DMS114 treated with DMSO at 0.1 percent for 48 hours (cell line): ENCODE measurements around the gene ONECUT3.
"Not testable (repeated sequence)": the region's sequence is repeated elsewhere in the genome, so short reads cannot be mapped to it uniquely, and the experiment has no call there.

ENCODE experiments used
- DNase-seq: peaks from one replicate; lab custom pipeline; 2025; ENCODE audit not compliant: unreplicated experiment; lab: John Stamatoyannopoulos, UW

ONECUT3 gene

GRCh38 chr19:1755467-1756171 lies 2.3 kb downstream of the ONECUT3 start:
- no peak for DNase-seq

GRCh38 chr19:1756264-1756663 lies 3.0 kb downstream of the ONECUT3 start:
- no peak for DNase-seq

GRCh38 chr19:1756705-1757465 lies 3.6 kb downstream of the ONECUT3 start:
- no peak for DNase-seq

- DNase-seq, result no peak
Observed at GRCh38 chr19:1757468-1758230, 4.3 kb downstream of the ONECUT3 start.

GRCh38 chr19:1758231-1758577 lies 4.9 kb downstream of the ONECUT3 start:
- no peak for DNase-seq

GRCh38 chr19:1758959-1759903 lies 5.9 kb downstream of the ONECUT3 start:
- no peak for DNase-seq

- no peak for DNase-seq
Observed at GRCh38 chr19:1760020-1760419, 6.7 kb downstream of the ONECUT3 start.

GRCh38 chr19:1760786-1761527 lies 7.7 kb downstream of the ONECUT3 start:
- DNase-seq, result not testable (repeated sequence)

GRCh38 chr19:1761528-1762242 lies 8.4 kb downstream of the ONECUT3 start:
- no peak for DNase-seq

- no peak for DNase-seq
Observed at GRCh38 chr19:1762243-1763117, 9.2 kb downstream of the ONECUT3 start.

GRCh38 chr19:1763648-1764639 lies 10.6 kb downstream of the ONECUT3 start:
- DNase-seq, result no peak

- DNase-seq, result no peak
Observed at GRCh38 chr19:1764729-1765128, 11.4 kb downstream of the ONECUT3 start.

GRCh38 chr19:1765232-1765903 lies 12.1 kb downstream of the ONECUT3 start:
- DNase-seq, result no peak

- DNase-seq, result no peak
Observed at GRCh38 chr19:1765904-1766799, 12.8 kb downstream of the ONECUT3 start.

GRCh38 chr19:1766800-1767352 lies 13.6 kb downstream of the ONECUT3 start:
- DNase-seq, result no peak
